Measurements from ENCODE around the gene ORAI1. TPM values are rescaled to one million over a fixed set of nuclear protein-coding genes. Genes with fewer than 3 reads are reported as not detected.
"Not testable (repeated sequence)": the region's sequence is repeated elsewhere in the genome, so short reads cannot be mapped to it uniquely, and the experiment has no call there.

Gene ORAI1
- total and polyA plus RNA-seq, 2 experiments from 2014 or later = 15.0 to 39.1 TPM

GRCh38 chr12:121653999-121654398 is 27.7 kb downstream of the ORAI1 start:
- WGBS (ENCODE audit: low lambda C conversion rate, missing lambda C conversion rate) = 96% methylated on average over 5 of the region's 18 CpGs
- H3K9me3 ChIP-seq (ENCODE audit: low read depth) = no peaks in the 10 kb centered on the region
- H3K79me2 ChIP-seq = no peaks in the 10 kb centered on the region
- no peak overlapping the region for H3K4me2 ChIP-seq
- no peak for DNase-seq (ENCODE audit: low spot score)
- no peaks in the 10 kb centered on the region for H3K9me2 ChIP-seq (replicated peaks; ENCODE audit: insufficient read depth)
- no peaks in the 10 kb centered on the region for H4K20me1 ChIP-seq (ENCODE audit: insufficient read depth, poor library complexity, severe bottlenecking)
- TF ChIP-seq EZH2 (IDR thresholded peaks at IDR 0.05; ENCODE audit: borderline replicate concordance) (no peak), EZH2phosphoT487 (IDR thresholded peaks at IDR 0.05; ENCODE audit: low read depth, severe bottlenecking, unreplicated experiment) (no peak), CTCF (IDR thresholded peaks at IDR 0.05; ENCODE audit: poor library complexity) (no peak)
- H3K27me3 ChIP-seq = no peaks in the 10 kb centered on the region
- no peak overlapping the region for H2AFZ ChIP-seq
- peaks cover 5% of the 10 kb centered on the region for H3K4me1 ChIP-seq (ENCODE audit: insufficient read depth)
- no peaks in the 10 kb centered on the region for H3K36me3 ChIP-seq (replicated peaks; ENCODE audit: insufficient read depth, low read depth)
- H3K27ac ChIP-seq = no peak overlapping the region
- no peak overlapping the region for H3K4me3 ChIP-seq

GRCh38 chr12:121656122-121656521 is 29.8 kb downstream of the ORAI1 start:
- no peaks in the 10 kb centered on the region for H3K9me3 ChIP-seq (ENCODE audit: low read depth)
- H3K27ac ChIP-seq = no peak overlapping the region
- no peaks in the 10 kb centered on the region for H4K20me1 ChIP-seq (ENCODE audit: insufficient read depth, poor library complexity, severe bottlenecking)
- no peaks in the 10 kb centered on the region for H3K9me2 ChIP-seq (replicated peaks; ENCODE audit: insufficient read depth)
- no peaks in the 10 kb centered on the region for H3K36me3 ChIP-seq (replicated peaks; ENCODE audit: insufficient read depth, low read depth)
- WGBS (ENCODE audit: low lambda C conversion rate, missing lambda C conversion rate) = 94% methylated on average over 2 of the region's 2 CpGs
- H3K4me1 ChIP-seq (ENCODE audit: insufficient read depth) = peaks cover 8% of the 10 kb centered on the region
- no peak for TF ChIP-seq EZH2 (IDR thresholded peaks at IDR 0.05; ENCODE audit: borderline replicate concordance)
- TF ChIP-seq EZH2phosphoT487 (IDR thresholded peaks at IDR 0.05; ENCODE audit: low read depth, severe bottlenecking, unreplicated experiment) = no peak
- TF ChIP-seq CTCF (IDR thresholded peaks at IDR 0.05; ENCODE audit: poor library complexity) = no peak
- DNase-seq (ENCODE audit: low spot score) = no peak
- no peaks in the 10 kb centered on the region for H3K79me2 ChIP-seq
- no peak overlapping the region for H2AFZ ChIP-seq
- no peaks in the 10 kb centered on the region for H3K27me3 ChIP-seq
- no peak overlapping the region for H3K4me2 ChIP-seq
- H3K4me3 ChIP-seq = no peak overlapping the region

- TF ChIP-seq CTCF (IDR thresholded peaks at IDR 0.05; ENCODE audit: poor library complexity) = no peak
- Histone ChIP-seq H3K79me2 (no peaks in the 10 kb centered on the region), H3K27me3 (no peaks in the 10 kb centered on the region), H3K4me1 (ENCODE audit: insufficient read depth) (peaks cover 8% of the 10 kb centered on the region), H3K36me3 (replicated peaks; ENCODE audit: insufficient read depth, low read depth) (no peaks in the 10 kb centered on the region), H3K9me3 (ENCODE audit: low read depth) (no peaks in the 10 kb centered on the region), H3K4me3 (no peak overlapping the region), H3K27ac (no peak overlapping the region), H3K4me2 (no peak overlapping the region), H4K20me1 (ENCODE audit: insufficient read depth, poor library complexity, severe bottlenecking) (no peaks in the 10 kb centered on the region), H2AFZ (no peak overlapping the region), H3K9me2 (replicated peaks; ENCODE audit: insufficient read depth) (no peaks in the 10 kb centered on the region)
- no peak for DNase-seq (ENCODE audit: low spot score)
- WGBS (ENCODE audit: low lambda C conversion rate, missing lambda C conversion rate) = 83% methylated on average over 18 of the region's 18 CpGs
These were observed 31.1 kb downstream of the ORAI1 start for GRCh38 chr12:121657305-121658008.

GRCh38 chr12:121661353-121662105 is 35.2 kb downstream of the ORAI1 start:
- H3K4me2 ChIP-seq; DNase-seq (ENCODE audit: low spot score); H3K9me2 ChIP-seq (replicated peaks; ENCODE audit: insufficient read depth); H3K4me1 ChIP-seq (ENCODE audit: insufficient read depth); H3K36me3 ChIP-seq (replicated peaks; ENCODE audit: insufficient read depth, low read depth); H2AFZ ChIP-seq; H3K4me3 ChIP-seq; H4K20me1 ChIP-seq (ENCODE audit: insufficient read depth, poor library complexity, severe bottlenecking); H3K27me3 ChIP-seq; H3K79me2 ChIP-seq; H3K27ac ChIP-seq; H3K9me3 ChIP-seq (ENCODE audit: low read depth): not testable (repeated sequence)
- WGBS (ENCODE audit: low lambda C conversion rate, missing lambda C conversion rate) = 94% methylated on average over 11 of the region's 11 CpGs

All from hepatocyte (in vitro differentiated cells).